SU-DHL-6 (cell line): ENCODE data around the gene TEX54.

Source experiments
- EZH2phosphoT487 ChIP-seq: fragments of 200-600 bp; sonication (generic), shearing (Covaris generic); conservative IDR thresholded peaks from 2 replicates; pipeline ENCODE4 v1.6.1; 2018; ENCODE audit warnings: mild to moderate bottlenecking, antibody characterized with exemption, low read length, moderate library complexity, mixed read lengths
- TF ChIP-seq, protein P1 (sequence below): fragments of 200-600 bp; sonication (generic); IDR thresholded peaks from one replicate; pipeline ENCODE4 v1.5.1; 2017; ENCODE audit warnings: antibody characterized with exemption, mild to moderate bottlenecking, low read length, moderate library complexity; ENCODE audit not compliant: insufficient read depth, poor library complexity, severe bottlenecking

DNA sequence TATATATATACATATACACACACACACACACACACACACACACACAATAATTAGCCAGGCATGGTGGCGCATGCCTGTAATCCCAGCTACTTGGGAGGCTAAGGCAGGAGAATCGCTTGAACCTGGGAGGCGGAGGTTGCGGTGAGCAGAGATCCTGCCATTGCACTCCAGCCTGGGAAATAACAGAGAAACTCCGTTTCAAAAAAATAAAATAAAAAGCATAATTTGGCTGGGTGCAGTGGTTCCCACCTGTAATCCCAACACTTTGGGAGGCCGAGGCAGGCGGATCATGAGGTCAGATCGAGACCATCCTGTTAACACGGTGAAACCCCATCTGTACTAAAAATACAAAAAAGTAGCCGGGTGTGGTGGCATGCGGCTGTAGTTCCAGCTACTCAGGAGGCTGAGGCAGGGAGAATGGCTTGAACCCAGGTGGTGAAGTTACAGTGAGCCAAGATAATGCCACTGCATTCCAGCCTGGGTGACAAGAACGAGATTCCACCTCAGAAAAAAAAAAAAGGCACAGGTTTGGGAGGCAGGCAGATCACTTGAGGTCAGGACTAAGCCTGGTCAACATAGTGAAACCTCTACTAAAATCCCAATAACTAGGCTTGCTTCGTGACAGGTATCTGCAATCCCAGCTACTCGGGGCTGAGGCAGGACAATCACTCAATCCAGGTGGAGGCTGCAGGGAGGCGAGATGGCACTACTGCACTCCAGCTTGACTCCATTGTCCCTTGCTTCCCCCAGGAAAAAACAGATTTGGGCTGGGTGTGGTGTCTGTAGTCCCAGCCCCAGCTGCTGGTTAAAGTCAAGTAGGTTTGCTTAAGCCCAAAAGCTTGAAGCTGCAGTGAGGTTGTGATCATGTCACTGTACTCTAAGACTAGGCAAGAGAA, 18.5 kb upstream of the TEX54 start:
- TF ChIP-seq, protein P1, sequence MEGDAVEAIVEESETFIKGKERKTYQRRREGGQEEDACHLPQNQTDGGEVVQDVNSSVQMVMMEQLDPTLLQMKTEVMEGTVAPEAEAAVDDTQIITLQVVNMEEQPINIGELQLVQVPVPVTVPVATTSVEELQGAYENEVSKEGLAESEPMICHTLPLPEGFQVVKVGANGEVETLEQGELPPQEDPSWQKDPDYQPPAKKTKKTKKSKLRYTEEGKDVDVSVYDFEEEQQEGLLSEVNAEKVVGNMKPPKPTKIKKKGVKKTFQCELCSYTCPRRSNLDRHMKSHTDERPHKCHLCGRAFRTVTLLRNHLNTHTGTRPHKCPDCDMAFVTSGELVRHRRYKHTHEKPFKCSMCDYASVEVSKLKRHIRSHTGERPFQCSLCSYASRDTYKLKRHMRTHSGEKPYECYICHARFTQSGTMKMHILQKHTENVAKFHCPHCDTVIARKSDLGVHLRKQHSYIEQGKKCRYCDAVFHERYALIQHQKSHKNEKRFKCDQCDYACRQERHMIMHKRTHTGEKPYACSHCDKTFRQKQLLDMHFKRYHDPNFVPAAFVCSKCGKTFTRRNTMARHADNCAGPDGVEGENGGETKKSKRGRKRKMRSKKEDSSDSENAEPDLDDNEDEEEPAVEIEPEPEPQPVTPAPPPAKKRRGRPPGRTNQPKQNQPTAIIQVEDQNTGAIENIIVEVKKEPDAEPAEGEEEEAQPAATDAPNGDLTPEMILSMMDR = no peak
- TF ChIP-seq EZH2phosphoT487 = no peak
